Measurements from ENCODE around the gene SIDT1.

The SIDT1 gene

DNA sequence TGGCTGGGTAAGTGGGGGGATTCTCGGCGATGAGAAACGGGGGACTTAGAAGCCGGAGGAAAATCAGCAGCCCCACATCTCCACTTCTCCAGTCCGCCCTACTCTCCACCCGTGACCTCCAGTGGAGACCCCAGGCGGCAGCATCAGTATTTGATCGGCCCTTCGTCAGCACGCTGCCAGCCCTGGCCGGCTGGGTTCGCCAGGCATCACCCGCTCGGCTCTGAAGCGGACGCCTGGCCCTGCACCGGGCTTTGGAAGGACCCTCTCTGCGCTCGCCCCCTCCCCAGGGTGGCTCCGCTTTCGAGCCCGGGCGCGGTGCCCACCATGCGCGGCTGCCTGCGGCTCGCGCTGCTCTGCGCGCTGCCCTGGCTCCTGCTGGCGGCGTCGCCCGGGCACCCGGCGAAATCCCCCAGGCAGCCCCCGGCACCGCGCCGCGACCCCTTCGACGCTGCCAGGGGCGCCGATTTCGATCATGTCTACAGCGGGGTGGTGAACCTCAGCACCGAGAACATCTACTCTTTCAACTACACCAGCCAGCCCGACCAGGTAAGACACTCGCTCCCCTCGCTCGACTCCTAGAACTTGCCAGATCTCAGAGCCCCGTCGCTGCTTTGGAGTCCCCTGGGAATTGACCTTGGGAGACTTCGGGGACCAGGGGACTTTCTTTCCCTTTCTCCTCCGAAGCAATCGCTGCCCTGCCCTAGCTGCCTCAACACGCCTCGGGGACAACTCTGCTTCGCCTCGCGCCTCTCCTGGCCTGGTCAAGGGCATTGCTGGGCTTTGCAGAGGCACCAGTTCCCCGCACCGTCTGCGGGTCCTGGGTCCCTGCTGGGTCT, 561 bp downstream of the SIDT1 start:
- Mint-ChIP-seq H3K4me3 (peak overlapping the region; percentile 94), H3K9me3 (no peaks in the 10 kb centered on the region), H3K36me3 (ENCODE audit: low read depth) (peaks cover 14% of the 10 kb centered on the region), H3K27me3 (ENCODE audit: low read depth) (peaks cover 15% of the 10 kb centered on the region), H3K4me1 (ENCODE audit: low read depth) (peaks cover 44% of the 10 kb centered on the region), H3K27ac (peak overlapping the region; percentile 98)

DNA sequence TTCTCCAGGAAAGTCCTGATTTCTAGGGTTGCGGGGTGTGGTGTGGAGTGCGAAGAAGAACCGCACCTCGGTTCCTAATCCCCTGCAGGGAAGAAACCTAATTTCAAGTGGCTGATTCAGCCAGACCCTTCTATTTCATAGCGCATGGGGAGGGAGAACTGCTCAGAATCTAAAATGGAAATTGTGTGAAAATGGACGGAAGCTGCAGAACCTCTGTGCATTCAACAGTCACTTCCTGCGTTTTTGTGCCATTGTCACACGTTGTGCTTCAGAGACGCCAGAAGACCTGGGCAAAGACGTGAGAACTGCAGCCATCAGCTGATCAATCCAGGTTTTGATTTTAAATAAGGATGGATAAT, 1.2 kb downstream of the SIDT1 start:
- Mint-ChIP-seq H3K36me3 (ENCODE audit: low read depth) (peaks cover 13% of the 10 kb centered on the region), H3K4me3 (peak overlapping the region; percentile 94), H3K4me1 (ENCODE audit: low read depth) (peaks cover 44% of the 10 kb centered on the region), H3K9me3 (no peaks in the 10 kb centered on the region), H3K27me3 (ENCODE audit: low read depth) (peaks cover 11% of the 10 kb centered on the region), H3K27ac (peak overlapping the region; percentile 98)

DNA sequence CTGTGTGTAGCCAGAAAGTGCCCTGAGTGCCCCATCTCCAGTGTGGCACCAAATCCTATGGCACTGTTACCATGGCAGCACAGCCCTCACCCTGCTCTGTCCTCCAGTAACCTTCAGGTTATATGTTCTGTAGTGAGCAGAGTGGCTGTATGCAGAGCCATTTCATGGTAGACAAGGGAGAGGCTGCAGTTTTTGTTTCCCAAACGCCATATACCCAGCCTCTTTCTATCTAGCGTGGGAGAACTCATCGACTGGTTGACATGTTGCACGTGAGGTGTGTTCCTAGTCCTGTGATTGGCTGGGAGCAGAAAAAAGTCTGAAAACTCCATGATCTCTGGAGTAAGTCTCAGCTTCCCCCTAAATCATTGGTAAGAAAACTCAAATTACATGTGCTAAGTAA, 2.0 kb downstream of the SIDT1 start:
- Mint-ChIP-seq H3K4me1 (ENCODE audit: low read depth) (peaks cover 42% of the 10 kb centered on the region), H3K27ac (peak overlapping the region; percentile 98), H3K9me3 (no peaks in the 10 kb centered on the region), H3K27me3 (ENCODE audit: low read depth) (peaks cover 5% of the 10 kb centered on the region), H3K4me3 (peak overlapping the region; percentile 94), H3K36me3 (ENCODE audit: low read depth) (peaks cover 19% of the 10 kb centered on the region)

DNA sequence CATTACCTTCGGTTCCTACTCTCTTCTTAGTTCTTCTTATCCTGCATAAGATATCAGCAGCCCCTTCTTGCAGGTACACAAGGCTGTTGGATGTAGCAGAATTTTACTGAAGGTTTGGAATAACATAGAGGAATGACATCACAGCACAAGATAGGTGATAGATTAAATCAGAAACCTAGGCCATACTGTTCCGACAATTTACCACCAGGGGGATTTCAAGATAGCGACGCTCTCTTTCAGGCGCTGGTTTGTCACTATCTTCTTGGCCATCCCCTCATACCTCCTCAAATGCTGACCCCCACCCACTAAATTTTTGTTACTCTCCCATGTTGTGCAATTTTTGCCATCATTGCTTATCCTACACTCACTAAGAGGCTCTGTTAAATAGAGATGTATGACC, 3.5 kb downstream of the SIDT1 start:
- Mint-ChIP-seq H3K27ac (no peak overlapping the region), H3K4me1 (ENCODE audit: low read depth) (peaks cover 43% of the 10 kb centered on the region), H3K27me3 (ENCODE audit: low read depth) (no peaks in the 10 kb centered on the region), H3K4me3 (no peak overlapping the region), H3K36me3 (ENCODE audit: low read depth) (peaks cover 28% of the 10 kb centered on the region), H3K9me3 (peaks cover 3% of the 10 kb centered on the region)

DNA sequence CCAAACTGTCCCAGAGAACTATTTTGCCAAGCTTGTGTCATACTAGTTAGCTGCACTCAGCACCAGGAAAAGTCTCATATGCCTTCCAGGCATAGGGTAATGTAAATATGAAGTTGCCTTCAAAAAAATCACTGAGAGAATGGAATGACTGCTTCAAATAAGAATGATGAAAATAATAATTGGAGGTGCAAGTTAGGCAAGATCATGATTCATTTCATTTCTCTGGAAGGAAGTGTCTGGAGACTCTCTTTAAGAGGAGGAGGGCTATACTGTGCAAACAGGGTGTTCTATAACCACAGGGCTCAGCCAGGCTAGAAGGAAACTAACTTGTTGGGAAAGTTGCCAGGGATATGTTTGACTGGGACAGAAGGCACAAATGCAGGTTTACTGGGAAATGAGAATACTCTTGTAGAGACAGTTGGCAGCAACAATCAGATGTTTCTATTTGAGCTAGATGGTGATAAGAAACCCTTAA, 4.3 kb downstream of the SIDT1 start:
- H3K27ac Mint-ChIP-seq = no peak overlapping the region
- peaks cover 3% of the 10 kb centered on the region for H3K9me3 Mint-ChIP-seq
- H3K4me3 Mint-ChIP-seq = no peak overlapping the region
- no peaks in the 10 kb centered on the region for H3K27me3 Mint-ChIP-seq (ENCODE audit: low read depth)
- H3K4me1 Mint-ChIP-seq (ENCODE audit: low read depth) = peaks cover 38% of the 10 kb centered on the region
- H3K36me3 Mint-ChIP-seq (ENCODE audit: low read depth) = peaks cover 30% of the 10 kb centered on the region

DNA sequence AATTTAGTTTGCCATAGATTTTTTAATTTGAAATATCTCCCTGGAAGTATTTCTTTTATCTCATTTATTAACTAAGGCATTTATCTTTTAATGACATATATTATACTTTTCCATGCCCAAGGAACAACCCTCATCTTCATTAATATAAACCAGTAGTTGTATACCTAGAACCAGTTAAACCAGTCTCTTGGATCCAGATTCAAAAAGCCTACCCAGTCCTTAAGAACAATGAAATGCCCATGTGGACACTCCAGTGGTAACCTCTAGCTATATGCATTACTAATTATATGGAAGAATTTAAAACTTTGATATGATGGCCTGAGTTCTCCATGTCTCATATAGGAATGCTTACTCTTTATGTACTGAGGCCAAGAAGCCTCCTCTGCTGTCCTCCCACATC, 4.8 kb downstream of the SIDT1 start:
- no peak overlapping the region for H3K27ac Mint-ChIP-seq
- H3K4me1 Mint-ChIP-seq (ENCODE audit: low read depth) = peaks cover 34% of the 10 kb centered on the region
- H3K36me3 Mint-ChIP-seq (ENCODE audit: low read depth) = peaks cover 30% of the 10 kb centered on the region

DNA sequence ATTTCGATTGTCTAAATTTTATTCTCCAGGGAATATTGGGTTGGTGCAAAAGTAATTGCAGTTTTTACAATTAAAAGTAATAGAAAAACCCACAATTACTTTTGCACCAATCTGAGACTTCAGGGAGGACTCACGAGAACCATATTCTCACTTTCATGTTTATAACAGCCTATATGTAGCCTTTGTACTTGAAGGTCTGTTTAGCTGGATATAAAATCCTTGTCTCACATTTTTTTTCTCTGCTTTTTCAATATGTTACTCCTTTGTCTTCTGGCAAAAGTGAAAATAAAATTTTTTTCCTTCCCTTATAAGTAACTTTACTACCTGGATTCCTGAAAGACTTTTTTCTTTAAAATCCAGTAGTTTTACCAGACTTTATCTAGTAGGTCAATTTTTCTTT, 9.2 kb downstream of the SIDT1 start:
- no peak overlapping the region for H3K27ac Mint-ChIP-seq
- H3K4me3 Mint-ChIP-seq = no peak overlapping the region
- peaks cover 44% of the 10 kb centered on the region for H3K36me3 Mint-ChIP-seq (ENCODE audit: low read depth)
- no peaks in the 10 kb centered on the region for H3K27me3 Mint-ChIP-seq (ENCODE audit: low read depth)
- H3K4me1 Mint-ChIP-seq (ENCODE audit: low read depth) = peaks cover 17% of the 10 kb centered on the region
- H3K9me3 Mint-ChIP-seq = peaks cover 9% of the 10 kb centered on the region

More for the DNA sequence above, 4.8 kb downstream of the SIDT1 start:
- Mint-ChIP-seq H3K4me3 (no peak overlapping the region), H3K9me3 (peaks cover 3% of the 10 kb centered on the region), H3K27me3 (ENCODE audit: low read depth) (no peaks in the 10 kb centered on the region)

DNA sequence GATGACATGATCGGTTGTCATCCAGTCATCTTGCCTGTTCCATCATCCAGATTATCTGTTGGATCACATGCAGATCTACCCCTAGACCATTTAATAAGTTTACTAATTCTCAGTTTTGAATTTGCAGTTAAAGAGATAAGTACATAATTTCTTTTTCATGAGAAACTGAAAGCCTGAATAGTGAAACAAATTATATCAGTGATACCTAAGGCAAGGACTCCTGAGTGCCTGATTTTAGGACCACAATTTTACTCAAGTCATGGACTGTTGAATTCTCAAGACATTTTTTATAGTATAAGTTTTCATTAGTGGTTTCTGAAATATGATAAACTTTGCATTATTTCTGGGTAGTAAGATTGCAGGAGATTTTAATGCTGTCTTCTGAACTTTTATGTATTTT, 13.2 kb downstream of the SIDT1 start:
- Mint-ChIP-seq H3K27me3 (ENCODE audit: low read depth) (no peaks in the 10 kb centered on the region), H3K4me1 (ENCODE audit: low read depth) (peaks cover 14% of the 10 kb centered on the region), H3K36me3 (ENCODE audit: low read depth) (peaks cover 33% of the 10 kb centered on the region), H3K4me3 (no peak overlapping the region), H3K27ac (no peak overlapping the region), H3K9me3 (peaks cover 9% of the 10 kb centered on the region)

DNA sequence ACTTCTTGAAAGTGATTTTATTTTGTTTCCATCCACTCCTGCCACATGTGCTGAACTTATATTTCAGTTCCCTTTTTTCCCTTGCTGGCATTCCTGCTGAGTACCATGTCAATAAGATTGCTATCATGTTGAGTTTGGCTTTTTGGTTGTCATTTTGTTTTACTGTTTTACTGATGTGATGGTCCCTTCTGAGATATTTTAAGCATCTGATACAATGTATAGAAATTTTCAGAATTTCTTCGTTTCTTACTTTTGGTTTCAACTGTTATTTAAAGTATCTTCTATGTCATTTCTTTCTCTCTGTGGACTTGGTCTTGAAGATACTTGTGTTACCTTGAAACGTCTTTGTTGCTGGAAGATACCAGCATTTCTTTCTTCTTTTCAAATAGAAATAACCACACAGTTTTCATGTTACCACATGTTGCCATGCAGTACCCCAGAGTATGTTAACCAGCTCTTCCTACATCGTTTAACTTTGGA, 14.1 kb downstream of the SIDT1 start:
- peaks cover 14% of the 10 kb centered on the region for H3K4me1 Mint-ChIP-seq (ENCODE audit: low read depth)
- H3K9me3 Mint-ChIP-seq = peaks cover 6% of the 10 kb centered on the region
- no peak overlapping the region for H3K4me3 Mint-ChIP-seq
- peaks cover 29% of the 10 kb centered on the region for H3K36me3 Mint-ChIP-seq (ENCODE audit: low read depth)
- no peaks in the 10 kb centered on the region for H3K27me3 Mint-ChIP-seq (ENCODE audit: low read depth)
- no peak overlapping the region for H3K27ac Mint-ChIP-seq

DNA sequence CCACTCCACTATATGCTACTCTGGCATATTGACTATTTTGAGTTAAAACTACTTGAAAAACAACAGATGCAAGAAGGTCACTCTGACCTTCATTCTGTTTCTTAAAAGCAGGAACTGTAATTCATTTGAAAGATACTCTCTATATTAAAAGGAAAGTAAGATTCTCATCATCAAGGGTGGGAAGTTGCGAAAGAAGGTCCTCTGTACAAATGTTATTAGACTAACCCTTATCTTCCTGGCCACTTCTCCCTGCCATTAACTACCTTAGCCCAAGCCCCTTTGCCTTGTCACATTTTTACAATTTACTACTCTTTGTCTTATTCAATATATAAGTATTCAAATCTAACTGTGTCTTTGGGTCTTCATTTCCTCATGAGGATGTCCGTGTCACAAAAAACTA, 16.1 kb downstream of the SIDT1 start:
- no peak overlapping the region for H3K4me3 Mint-ChIP-seq
- no peak overlapping the region for H3K27ac Mint-ChIP-seq

DNA sequence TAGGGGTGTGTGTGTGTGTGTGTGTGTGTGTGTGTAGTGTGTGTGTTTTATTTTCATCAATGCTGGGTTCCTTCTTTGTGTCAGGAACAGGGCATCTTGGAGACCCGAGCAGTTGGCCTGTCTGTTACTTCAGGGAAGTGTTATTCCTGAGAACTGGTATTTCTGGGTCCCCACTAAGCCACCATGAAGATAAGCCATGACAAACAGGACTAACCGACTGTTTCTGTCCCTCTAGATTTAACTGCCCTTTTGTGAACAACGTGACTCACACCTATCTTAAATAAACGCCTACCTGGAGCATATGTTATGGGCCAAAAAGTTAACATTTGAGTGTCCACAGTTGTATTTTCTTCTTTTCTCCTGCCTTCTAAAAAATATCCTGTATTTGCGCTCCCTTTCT, 19.5 kb downstream of the SIDT1 start:
- Mint-ChIP-seq H3K4me1 (ENCODE audit: low read depth) (peaks cover 5% of the 10 kb centered on the region), H3K9me3 (no peaks in the 10 kb centered on the region), H3K36me3 (ENCODE audit: low read depth) (peaks cover 7% of the 10 kb centered on the region), H3K4me3 (no peak overlapping the region), H3K27me3 (ENCODE audit: low read depth) (no peaks in the 10 kb centered on the region), H3K27ac (no peak overlapping the region)

More for the DNA sequence above, 16.1 kb downstream of the SIDT1 start:
- no peaks in the 10 kb centered on the region for H3K27me3 Mint-ChIP-seq (ENCODE audit: low read depth)
- H3K4me1 Mint-ChIP-seq (ENCODE audit: low read depth) = peaks cover 16% of the 10 kb centered on the region
- peaks cover 21% of the 10 kb centered on the region for H3K36me3 Mint-ChIP-seq (ENCODE audit: low read depth)
- no peaks in the 10 kb centered on the region for H3K9me3 Mint-ChIP-seq

DNA sequence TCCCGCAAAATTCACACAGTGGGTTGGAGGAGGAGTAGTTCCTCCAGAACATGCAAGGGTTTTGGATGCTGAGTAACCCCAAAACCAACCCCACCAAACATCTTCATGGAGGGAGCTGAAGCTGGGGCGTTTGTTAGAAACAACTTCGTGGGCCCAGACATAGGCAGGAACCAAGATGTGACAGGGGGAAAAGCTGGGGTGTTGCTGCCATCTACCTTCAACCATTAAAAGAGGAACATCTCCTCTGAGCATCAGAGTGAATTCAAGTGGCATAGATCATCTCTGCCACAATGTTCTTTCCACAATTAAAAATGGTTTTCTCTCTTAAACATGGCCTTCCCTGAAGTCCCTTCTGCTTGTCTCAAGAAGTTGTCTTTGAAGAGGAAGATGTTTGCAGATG, 20.5 kb downstream of the SIDT1 start:
- Mint-ChIP-seq H3K9me3 (no peaks in the 10 kb centered on the region), H3K27me3 (ENCODE audit: low read depth) (no peaks in the 10 kb centered on the region), H3K36me3 (ENCODE audit: low read depth) (peaks cover 6% of the 10 kb centered on the region), H3K27ac (no peak overlapping the region), H3K4me3 (no peak overlapping the region), H3K4me1 (ENCODE audit: low read depth) (peaks cover 5% of the 10 kb centered on the region)

DNA sequence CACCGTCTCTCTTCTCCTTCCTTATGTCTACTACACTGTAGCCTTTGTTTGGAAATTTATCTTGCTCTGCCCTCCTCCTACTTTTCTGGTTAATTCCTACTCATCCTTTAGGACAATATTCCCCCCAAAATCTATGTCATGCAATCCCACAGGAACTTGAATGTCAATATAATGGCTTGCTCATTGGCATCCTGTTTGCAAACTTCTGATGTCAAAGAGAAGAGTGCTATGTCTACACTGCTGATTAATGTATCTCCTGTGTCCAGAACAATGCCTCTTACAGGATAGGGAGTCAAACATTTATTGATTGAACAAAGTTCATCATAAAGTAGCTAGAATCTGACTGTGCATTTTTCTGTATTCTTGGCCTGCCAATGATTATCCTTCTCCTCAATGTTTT, 22.8 kb downstream of the SIDT1 start:
- Mint-ChIP-seq H3K9me3 (no peaks in the 10 kb centered on the region), H3K4me3 (no peak overlapping the region), H3K27me3 (ENCODE audit: low read depth) (no peaks in the 10 kb centered on the region), H3K36me3 (ENCODE audit: low read depth) (peaks cover 2% of the 10 kb centered on the region), H3K4me1 (ENCODE audit: low read depth) (peaks cover 4% of the 10 kb centered on the region), H3K27ac (no peak overlapping the region)

DNA sequence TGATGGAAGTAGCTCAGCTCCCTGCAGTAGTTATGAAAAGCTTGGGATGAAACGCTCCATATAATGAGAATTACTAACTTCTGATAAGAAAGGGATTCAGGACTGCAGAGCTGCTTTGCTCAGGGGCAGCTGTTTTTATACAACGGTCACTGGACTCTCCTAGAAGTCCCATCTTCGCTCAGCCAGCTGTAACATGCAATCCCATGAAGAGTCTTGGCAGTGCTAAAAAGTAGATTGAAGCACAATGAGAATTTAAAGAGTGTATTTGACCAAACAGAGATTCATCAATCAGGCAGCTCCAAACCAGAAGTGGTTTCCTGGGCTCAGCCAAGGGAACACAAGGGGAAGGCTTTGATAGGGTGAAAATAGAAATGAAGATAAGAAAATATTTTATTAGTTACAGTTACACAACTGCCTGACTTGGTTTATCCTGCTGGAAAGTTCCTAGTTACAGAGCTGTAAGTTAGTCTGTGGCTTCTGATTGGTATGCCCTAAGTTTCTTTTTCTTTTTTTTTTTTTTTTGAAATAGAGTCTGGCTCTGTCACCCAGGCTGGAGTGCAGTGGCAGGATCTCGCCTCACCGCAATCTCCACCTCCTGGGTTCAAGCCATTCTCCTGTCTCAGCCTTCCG, 24.1 kb downstream of the SIDT1 start:
- H3K4me1 Mint-ChIP-seq (ENCODE audit: low read depth) = peaks cover 8% of the 10 kb centered on the region
- H3K9me3 Mint-ChIP-seq = no peaks in the 10 kb centered on the region

DNA sequence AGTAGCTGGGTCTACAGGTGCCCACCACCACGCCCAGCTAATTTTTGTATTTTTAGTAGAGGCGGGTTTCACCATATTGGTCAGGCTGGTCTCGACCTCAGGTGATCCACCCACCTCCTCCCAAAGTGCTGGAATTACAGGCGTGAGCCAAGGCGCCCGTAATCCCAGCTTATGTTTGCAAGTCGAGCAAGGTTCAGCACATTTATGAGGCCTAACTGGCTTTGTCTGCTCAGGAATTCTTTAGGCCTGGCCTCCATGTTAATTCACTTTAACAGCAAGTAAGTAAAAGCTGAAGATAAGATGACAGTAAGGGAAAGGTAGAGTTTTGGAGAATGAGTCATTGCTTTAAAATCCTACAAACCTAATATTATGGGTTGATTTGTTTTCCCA, 24.6 kb downstream of the SIDT1 start:
- Mint-ChIP-seq H3K36me3 (ENCODE audit: low read depth) (peaks cover 2% of the 10 kb centered on the region), H3K4me3 (no peak overlapping the region), H3K9me3 (no peaks in the 10 kb centered on the region), H3K27me3 (ENCODE audit: low read depth) (no peaks in the 10 kb centered on the region), H3K27ac (no peak overlapping the region), H3K4me1 (ENCODE audit: low read depth) (peaks cover 8% of the 10 kb centered on the region)

More for the DNA sequence above, 24.1 kb downstream of the SIDT1 start:
- Mint-ChIP-seq H3K36me3 (ENCODE audit: low read depth) (peaks cover 2% of the 10 kb centered on the region), H3K27me3 (ENCODE audit: low read depth) (no peaks in the 10 kb centered on the region), H3K4me3 (no peak overlapping the region), H3K27ac (no peak overlapping the region)

Measured in T-helper 1 cell treated with Interleukin-12 subunit alpha and Interleukin-12 subunit beta and Interleukin-4 antibody, amounts not matched to agents 30 μg/mL and 1 μg/mL, for 36 hours (primary cell).